HG03095 (cell line): ENCODE measurements around the gene PEBP1.
A peak's percentile ranks its signal among the peaks of the same experiment; 100 is the strongest.

Experiments
- ATAC-seq: cut with Tn5 transposase; IDR thresholded peaks from one replicate; pipeline ENCODE4 v1.9.1; 2021; ENCODE audit warnings: moderate library complexity; ENCODE audit not compliant: unreplicated experiment

PEBP1 gene

DNA sequence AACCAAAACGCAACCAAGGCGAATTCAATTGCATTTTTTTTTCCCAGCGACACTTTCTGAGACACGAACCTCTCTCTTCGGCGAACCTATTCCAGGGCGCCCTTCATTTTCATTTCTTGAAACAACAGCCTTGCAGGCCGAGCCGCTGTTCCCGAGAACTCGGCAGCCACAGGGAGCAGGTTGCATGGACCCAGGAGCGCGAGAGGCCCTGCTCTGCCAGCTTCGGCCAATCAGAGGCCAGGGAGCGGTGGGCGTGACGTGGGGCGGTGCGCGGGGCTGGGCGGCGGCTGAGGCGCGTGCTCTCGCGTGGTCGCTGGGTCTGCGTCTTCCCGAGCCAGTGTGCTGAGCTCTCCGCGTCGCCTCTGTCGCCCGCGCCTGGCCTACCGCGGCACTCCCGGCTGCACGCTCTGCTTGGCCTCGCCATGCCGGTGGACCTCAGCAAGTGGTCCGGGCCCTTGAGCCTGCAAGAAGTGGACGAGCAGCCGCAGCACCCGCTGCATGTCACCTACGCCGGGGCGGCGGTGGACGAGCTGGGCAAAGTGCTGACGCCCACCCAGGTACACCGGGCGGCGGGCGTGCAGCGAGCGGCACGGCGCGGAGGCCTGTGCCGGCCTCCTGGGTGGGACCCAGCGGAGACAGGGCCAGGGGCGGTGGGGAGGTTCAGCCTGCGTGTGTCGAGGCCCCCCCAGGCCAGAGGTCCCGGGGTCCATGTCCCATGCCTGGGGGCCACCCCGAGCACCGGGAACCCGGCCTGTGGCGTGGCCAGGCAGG lies at the start of gene PEBP1:
PEBP1 (plus strand) TSS at position 337 of the 771 bp plus-strand sequence; CDS start at position 423, 86 bp downstream.
- peak; percentile 97 for ATAC-seq

DNA sequence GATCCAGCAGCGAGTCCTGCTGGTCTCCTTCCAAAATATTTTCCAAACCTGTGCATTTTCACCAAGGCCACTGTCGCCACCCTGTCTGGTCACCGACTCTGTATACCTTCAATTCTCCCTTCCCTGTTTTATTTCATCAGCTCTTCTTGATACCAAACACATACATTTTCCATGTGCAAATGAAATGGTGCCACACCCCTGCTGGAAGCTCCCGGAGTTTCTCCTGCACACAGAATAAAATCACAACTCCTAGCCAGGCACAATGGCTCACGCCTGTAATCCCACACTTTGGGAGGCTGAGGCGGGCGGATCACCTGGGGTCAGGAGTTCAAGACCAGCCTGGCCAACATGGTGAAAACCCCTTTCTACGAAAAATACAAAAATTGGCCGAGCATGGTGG lies 46.1 kb upstream of the PEBP1 start:
- no peak for ATAC-seq

GRCh38 chr12:118094039-118094438 lies 41.9 kb upstream of the PEBP1 start:
- ATAC-seq, result no peak

DNA sequence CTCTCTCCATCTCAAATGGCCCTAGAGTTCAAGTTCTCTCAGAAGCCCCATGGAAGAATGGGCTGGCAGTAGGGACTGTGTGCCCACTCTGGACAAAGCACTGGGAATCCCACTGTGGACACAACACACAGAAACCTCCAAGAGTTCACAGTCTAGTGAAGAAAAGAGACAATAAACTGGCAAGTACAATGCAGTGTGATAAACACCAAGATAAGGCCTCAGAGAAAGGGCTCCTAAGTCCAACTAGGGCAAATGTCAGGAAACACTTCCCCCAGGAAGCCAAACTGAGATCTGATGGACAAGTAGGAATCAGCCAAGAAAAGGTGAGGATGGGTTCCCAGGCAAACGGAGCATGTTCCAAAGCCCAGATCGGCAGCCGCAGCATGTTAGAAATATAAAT lies 37.5 kb upstream of the PEBP1 start:
- ATAC-seq, result no peak

DNA sequence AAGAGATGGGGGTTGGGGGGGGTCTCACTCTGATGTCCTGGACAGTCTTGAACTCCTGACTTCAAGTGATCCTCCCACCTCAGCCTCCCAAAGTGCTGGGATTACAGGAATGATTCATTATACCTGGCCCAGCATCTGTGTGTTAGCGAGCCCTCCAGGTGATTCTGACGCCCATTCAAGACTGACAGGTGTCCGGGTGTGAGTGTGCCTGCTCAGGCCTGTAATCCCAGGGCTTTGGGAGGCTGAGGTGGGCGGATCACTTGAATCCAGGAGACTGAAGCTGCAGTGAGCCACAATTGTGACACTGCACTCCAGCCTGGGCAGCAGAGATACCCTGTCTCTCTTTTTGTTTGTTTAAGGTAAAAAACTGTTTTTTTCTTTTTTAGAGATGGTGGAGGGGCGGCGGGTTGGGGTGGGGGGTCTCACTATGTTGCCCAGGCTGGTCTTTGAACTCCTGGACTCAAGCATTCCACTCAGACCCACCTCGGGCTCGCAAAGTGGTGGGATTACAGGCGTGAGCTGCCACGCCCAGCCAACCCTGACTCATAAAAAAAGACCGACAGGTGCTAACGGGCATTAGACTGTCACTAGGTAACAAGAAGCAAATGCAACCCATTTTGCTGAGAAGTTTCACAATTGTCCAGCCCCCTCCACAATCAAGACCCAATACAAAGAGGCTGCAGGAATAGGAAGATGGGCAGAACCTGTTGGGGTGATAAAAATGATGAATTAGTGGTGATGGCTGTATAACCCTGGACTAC lies 36.8 kb upstream of the PEBP1 start:
- no peak for ATAC-seq

DNA sequence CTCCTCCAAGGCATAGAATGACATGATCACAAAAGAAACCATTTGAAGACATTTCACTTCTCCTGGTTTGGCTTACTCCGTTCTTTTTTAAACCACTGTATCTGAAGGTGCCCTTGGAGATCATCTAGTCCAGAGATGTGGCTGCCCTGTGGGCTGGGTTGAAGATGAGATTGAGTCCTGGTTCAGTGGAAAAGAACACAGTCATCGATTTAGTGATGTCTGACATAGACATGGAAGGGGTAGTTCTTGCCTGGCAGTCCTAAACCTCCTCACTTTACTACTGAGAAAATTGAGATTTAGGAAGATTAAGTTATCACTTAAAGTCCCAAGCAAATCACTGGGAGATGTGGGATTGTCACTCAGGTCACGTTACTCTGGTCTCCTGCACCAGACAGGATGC lies 34.9 kb upstream of the PEBP1 start:
- ATAC-seq, result no peak

DNA sequence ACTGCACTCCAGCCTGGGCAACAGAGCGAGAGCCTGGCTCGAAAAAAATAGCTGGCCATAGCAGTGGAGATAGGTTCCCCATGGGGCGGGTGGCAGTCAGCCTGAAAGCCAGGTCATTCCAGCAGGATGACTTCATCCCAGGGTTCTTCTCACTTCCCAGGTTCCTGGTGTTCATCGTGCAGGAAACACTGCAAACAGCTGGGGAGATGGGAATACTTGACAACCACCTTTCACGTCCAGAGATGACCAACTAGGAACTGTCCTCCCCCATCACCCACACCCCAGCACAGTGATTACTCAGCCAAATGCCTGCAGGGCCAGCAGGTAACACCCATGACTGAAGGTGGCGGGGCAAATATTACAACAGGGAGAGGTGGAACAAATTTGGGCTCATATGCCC lies 33.9 kb upstream of the PEBP1 start:
- no peak for ATAC-seq

DNA sequence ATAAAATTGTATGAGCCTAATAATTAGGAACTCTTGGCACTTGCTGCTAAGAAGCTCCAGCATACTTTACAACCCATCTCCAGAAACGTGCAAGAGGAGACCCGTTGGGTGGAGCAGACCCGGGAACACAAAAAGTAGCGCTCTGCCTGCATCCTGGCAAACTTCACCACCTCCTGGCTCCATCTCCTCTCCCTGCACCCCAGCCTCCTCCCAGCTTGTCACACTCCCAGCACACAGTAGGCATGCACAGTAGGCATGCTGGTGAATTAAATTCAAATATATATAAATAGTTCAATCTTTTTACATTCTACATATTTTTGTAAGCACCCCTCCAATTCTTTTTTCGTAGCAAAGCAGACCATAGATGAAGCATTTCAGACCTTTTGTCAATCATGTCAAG lies 33.3 kb upstream of the PEBP1 start:
- ATAC-seq, result no peak

DNA sequence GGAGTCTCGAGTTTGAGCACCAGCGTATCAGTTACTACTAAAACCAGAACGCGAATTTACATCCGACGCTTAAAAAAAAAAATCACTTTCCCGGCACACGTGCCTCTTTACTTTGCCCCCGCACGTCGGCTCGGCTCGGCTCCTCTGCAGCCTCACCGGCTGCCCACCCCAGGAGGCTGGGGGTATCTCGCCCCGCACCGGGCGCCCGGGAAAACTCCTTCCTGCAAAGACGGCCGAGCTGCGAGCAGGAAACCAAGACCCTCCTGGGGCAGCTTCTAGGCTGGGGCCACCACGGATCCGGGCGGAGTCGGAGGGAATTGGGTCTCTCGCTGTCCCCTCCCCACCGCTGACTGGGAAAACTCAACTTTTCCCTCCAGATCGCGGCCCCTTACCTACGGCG lies 32.7 kb upstream of the PEBP1 start:
- ATAC-seq, result no peak

DNA sequence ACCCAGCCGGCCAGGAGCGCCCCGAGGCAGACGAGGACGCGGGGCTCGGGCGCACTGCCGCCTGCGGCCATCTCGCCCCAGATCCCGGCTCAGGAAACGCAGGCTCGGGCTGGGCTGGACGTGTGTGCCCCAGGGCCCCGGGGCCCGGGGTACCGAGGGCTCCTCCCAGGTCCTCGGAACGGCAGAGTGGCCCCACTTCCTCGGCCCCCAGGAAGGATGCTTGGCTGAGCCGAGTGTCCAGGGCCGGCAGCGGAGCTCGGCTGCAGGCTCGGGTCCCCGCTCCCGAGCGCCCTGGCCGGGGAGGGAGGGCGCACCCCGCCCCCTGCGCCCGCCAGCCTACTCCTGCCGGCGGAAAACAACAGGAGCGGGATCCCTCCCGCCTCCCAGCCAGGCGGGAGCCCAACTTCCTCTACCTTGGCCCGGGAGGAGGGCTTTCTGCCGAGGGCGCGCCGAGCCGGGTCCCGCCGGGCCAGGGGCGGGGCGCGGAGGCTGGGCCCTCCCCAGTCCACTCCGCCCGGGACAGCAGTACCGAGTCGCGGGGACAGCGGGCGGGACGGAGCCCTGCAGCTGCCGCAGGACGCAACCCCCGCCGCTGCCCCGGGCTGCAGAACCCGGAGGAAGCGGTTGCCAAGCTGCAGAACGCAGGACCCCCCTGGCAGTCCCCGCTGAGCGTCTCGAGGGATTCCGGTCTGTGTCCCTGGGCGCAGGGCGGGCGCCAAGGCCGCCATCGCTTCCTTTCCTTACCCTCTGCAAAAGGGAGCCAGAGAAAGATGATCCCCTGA lies 32.1 kb upstream of the PEBP1 start, which contains the start of gene VSIG10:
VSIG10 (minus strand) TSS at position 411 of the 782 bp plus-strand sequence; CDS start at position 71, 340 bp downstream.
- no peak for ATAC-seq

DNA sequence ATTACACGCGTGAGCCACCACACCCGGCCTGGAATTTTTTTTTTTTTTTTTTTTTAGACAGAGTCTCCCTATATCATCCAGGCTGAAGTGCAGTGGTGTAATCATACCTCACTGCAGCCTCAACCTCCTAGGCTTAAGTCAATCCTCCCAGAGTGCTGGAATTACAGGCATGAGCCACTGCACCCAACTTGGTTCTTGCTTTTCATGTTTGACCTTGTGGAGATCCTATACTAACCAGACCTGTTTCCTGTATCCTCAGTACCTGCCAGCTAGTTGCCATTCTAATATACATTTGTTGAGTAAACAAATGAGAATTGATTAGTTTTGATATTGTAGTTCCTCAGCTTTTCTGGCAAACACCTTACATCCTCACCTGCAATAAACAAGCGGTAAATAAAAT lies 28.9 kb upstream of the PEBP1 start:
- no peak for ATAC-seq

GRCh38 chr12:118107694-118108093 lies 28.2 kb upstream of the PEBP1 start:
- ATAC-seq, result no peak

DNA sequence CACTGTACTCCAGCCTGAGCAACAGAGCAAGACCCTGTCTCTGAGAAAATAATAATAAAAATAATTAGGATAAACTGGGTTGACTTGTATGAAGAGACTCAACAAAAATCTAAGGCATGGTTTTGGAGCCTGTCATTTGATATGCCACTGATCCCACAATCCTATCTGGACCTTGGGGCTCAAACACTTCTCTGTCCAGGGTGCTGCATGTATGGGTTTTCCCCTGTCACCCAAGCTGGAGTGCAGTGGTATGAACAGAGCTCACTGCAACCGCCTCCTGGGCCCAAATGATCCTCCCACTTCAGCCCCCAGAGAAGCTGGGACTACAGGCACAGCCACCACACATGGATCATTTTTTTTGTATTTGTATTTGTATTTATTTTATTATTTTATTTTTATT lies 26.8 kb upstream of the PEBP1 start:
- ATAC-seq, result no peak

- no peak for ATAC-seq
These were observed 16.5 kb upstream of the PEBP1 start for GRCh38 chr12:118119449-118119879.

DNA sequence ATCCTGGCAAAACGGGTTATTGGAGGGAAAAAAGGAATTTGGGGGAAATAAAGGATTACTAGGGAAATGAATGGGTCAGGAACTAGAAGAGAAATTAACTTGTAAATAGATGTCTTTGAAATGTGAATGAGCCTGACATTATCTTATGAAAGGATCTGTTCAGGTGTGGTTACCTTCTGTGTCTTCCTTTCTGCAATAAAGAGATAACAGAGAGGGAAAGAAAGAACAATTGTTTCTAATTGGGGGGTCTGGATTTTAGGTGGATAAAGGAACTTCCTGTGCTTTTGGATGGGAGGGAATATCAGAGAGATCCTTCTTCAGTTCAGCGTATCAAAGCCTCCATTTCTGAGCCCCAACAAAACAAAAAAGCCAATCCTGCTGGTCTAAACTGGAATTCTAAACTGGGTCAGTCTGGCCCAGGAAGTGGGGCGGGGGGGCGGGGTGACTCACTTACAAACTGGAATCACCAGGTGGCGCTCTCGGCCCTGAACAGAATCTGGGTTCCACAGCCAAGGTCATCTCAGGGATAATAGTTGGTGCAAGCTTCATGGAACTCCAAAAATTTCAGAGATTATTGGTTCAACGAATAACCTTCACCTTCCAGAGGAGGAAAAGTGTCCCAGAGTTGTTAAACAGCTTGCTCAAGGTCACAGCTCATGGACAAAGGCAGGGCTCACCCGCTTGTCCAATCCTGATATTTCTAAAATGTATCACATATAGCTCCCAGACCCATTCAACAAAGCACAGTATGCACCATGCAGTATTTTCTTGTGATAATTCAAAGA lies 15.2 kb upstream of the PEBP1 start:
- peak; percentile 72 for ATAC-seq

- no peak for ATAC-seq
These were observed 13.7 kb upstream of the PEBP1 start for GRCh38 chr12:118122264-118122663.

DNA sequence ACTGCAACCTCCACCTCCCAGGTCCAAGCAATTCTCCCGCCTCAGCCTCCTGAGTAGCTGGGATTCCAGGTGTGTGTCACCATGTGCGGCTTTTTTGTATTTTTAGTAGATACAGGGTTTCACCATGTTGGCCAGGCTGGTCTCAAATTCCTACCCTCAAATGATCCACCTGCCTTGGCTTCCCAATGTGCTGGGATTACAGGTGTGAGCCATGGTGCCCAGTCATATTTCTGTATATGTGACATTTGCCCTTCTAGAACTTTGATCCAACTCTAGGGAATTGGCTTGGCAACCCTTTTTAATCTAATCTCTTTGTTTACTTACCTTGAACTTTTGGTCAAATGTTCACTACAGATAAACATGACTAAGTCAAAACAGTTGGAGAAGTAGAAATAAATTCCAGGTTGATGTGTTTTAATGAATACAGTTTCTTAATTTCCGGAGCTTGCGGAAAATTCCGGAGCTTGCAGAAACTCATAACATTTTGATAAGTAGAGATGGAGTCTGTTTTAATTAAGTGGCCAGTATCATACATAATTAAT lies 11.5 kb upstream of the PEBP1 start:
- ATAC-seq, result no peak

DNA sequence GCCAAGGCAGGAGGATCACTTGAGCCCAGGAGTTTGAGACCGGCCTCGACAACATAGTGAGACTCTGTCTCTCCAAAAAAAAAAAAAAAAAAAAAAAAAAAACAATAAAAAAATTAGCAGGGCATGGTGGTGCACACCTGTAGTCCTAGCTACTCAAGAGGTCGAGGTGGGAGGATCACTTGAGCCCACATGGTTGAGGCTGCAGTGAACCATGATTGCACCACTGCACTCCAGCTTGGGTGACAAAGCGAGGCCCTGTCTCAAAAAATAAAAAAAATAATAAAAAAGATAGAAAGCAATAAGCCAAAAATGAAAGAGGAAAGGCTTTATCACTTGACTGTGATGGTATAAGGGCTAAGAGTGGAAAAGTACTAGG lies 10.2 kb upstream of the PEBP1 start:
- no peak for ATAC-seq

DNA sequence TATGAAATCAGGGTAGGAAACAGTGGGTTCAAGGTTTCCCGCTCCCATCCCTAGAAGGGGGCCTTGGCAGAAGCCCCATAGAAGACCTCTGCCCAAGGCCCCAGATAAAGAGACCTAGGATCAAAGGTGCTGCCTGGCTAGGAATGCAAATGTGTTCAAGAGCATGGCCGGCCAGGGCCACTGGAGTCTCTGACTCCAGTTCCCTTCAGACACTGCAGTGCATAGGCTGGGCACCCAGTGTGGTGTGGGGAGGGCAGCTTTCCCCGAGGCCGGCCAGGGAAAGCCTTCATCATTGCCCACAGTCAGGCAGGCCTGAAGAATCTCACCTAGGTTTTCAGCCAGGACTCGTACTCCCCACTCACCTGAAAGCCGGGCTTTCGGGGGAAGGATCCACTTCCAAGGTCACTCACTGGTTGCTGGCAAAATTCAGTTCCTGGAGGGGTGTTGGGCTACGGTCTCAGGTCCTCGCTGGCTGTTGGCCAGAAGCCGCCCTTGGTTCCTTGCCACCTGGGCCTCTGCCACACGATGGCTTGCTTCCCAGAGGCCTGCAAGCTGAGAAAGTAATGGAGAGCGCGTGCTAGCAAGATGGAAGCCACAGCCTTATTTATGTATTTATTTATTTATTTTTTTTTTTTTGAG lies 9.7 kb upstream of the PEBP1 start:
- no peak for ATAC-seq

DNA sequence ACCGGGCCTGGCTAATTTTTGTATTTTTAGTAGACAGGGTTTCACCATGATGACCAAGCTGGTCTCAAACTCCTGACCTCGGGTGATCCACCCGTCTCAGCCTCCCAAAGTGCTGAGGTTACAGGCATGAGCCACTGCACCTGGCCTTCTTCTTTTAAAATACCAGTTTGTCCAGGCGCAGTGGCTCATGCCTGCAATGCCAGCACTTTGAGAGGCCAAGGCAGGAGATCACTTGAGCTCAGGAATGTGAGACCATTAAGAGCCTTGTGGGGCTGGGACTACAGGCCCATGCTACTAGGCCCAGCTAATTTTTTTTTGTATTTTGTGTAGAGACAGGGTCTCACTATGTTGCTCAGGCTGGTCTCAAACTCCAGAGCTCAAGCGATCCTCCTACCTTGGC lies 8.1 kb upstream of the PEBP1 start:
- ATAC-seq, result no peak
